IMR-90 (cell line): ENCODE measurements around the gene ARFGAP3.

Experiments used
- BHLHE40 ChIP-seq: fragments of 150-350 bp; IDR thresholded peaks from 2 replicates; pipeline ENCODE4 v1.6.1; 2016; ENCODE audit warnings: mild to moderate bottlenecking, low read depth, low read length
- FOS ChIP-seq: fragments of 150-350 bp; IDR thresholded peaks from 2 replicates; pipeline ENCODE4 v1.6.1; 2016; ENCODE audit warnings: low read depth, low read length
- MAFK ChIP-seq: IDR thresholded peaks from 2 replicates; pipeline ENCODE4 v1.6.1; 2012; ENCODE audit warnings: low read depth, low read length, improper control_type of control experiment
- MAZ ChIP-seq: IDR thresholded peaks from 2 replicates; pipeline ENCODE4 v1.6.1; 2012; ENCODE audit warnings: low read depth, mild to moderate bottlenecking, low read length, improper control_type of control experiment, moderate library complexity, borderline replicate concordance
- MXI1 ChIP-seq: IDR thresholded peaks from 2 replicates; pipeline ENCODE4 v1.6.1; 2012; ENCODE audit warnings: low read depth, mild to moderate bottlenecking, low read length, moderate library complexity, borderline replicate concordance
- NFE2L2 ChIP-seq: fragments of 150-350 bp; IDR thresholded peaks from 2 replicates; pipeline ENCODE4 v1.6.1; 2016; ENCODE audit warnings: low read depth, mild to moderate bottlenecking, low read length
- POLR2A ChIP-seq: IDR thresholded peaks from 2 replicates; pipeline ENCODE4 v1.6.1; 2012; ENCODE audit warnings: mild to moderate bottlenecking, low read depth, low read length
- RAD21 ChIP-seq: IDR thresholded peaks from 2 replicates; pipeline ENCODE4 v1.6.1; 2012; ENCODE audit warnings: low read length, improper control_type of control experiment
- RCOR1 ChIP-seq: IDR thresholded peaks from 2 replicates; pipeline ENCODE4 v1.6.1; 2012; ENCODE audit warnings: mild to moderate bottlenecking, low read length, improper control_type of control experiment; ENCODE audit not compliant: insufficient replicate concordance
- SMC3 ChIP-seq: fragments of 150-350 bp; IDR thresholded peaks from 2 replicates; pipeline ENCODE4 v1.6.1; 2016; ENCODE audit warnings: low read depth, mild to moderate bottlenecking, antibody characterized with exemption, low read length, moderate library complexity
- TF ChIP-seq, protein P1 (sequence below): conservative IDR thresholded peaks from 2 replicates; pipeline ENCODE4 v1.5.1; 2012; ENCODE audit warnings: mild to moderate bottlenecking, low read depth, low read length, improper control_type of control experiment
- TF ChIP-seq, protein P2 (sequence below): fragments of 150-350 bp; IDR thresholded peaks from 2 replicates; pipeline ENCODE4 v1.6.1; 2017; ENCODE audit warnings: mild to moderate bottlenecking, antibody characterized with exemption, low read length, low read depth

GRCh38 chr22:42878561-42879305 is 21.7 kb upstream of the ARFGAP3 start:
- TF ChIP-seq BHLHE40 (no peak), POLR2A (no peak), RCOR1 (no peak), SMC3 (no peak), MAFK (no peak), RAD21 (no peak), FOS (no peak), MXI1 (no peak), MAZ (no peak), NFE2L2 (no peak)
- TF ChIP-seq, protein P1, sequence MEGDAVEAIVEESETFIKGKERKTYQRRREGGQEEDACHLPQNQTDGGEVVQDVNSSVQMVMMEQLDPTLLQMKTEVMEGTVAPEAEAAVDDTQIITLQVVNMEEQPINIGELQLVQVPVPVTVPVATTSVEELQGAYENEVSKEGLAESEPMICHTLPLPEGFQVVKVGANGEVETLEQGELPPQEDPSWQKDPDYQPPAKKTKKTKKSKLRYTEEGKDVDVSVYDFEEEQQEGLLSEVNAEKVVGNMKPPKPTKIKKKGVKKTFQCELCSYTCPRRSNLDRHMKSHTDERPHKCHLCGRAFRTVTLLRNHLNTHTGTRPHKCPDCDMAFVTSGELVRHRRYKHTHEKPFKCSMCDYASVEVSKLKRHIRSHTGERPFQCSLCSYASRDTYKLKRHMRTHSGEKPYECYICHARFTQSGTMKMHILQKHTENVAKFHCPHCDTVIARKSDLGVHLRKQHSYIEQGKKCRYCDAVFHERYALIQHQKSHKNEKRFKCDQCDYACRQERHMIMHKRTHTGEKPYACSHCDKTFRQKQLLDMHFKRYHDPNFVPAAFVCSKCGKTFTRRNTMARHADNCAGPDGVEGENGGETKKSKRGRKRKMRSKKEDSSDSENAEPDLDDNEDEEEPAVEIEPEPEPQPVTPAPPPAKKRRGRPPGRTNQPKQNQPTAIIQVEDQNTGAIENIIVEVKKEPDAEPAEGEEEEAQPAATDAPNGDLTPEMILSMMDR, result no peak
- TF ChIP-seq, protein P2, sequence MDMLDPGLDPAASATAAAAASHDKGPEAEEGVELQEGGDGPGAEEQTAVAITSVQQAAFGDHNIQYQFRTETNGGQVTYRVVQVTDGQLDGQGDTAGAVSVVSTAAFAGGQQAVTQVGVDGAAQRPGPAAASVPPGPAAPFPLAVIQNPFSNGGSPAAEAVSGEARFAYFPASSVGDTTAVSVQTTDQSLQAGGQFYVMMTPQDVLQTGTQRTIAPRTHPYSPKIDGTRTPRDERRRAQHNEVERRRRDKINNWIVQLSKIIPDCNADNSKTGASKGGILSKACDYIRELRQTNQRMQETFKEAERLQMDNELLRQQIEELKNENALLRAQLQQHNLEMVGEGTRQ, result no peak
